Neural progenitor cell (in vitro differentiated cells): ENCODE measurements around the gene SSR3. TPM values are rescaled to one million over a fixed set of nuclear protein-coding genes. Genes with fewer than 3 reads are reported as not detected.

Source experiments
- DNase-seq: peaks from one replicate; pipeline ENCODE4 v3.0.0-alpha.2; 2016; ENCODE audit warnings: low spot score
- H2AFZ ChIP-seq: fragments of 200-600 bp; sonication (generic); replicated peaks from 2 replicates; pipeline ENCODE4 v1.6.1; 2016; ENCODE audit warnings: antibody characterized with exemption
- H3F3A ChIP-seq: fragments of 200-600 bp; sonication (generic); 2 replicates; pipeline ENCODE4 v1.6.1; 2016; ENCODE audit warnings: antibody characterized with exemption, low read depth
- H3K27ac ChIP-seq: fragments of 200-600 bp; sonication (generic); 2 replicates; pipeline ENCODE4 v1.5.1; 2016; ENCODE audit warnings: mild to moderate bottlenecking
- H3K27me3 ChIP-seq: fragments of 200-600 bp; sonication (generic); 2 replicates; pipeline ENCODE4 v1.6.1; 2016; ENCODE audit warnings: mild to moderate bottlenecking, moderate library complexity
- H3K36me3 ChIP-seq: fragments of 200-600 bp; sonication (generic); 2 replicates; pipeline ENCODE4 v1.5.1; 2016
- H3K4me1 ChIP-seq: fragments of 200-600 bp; sonication (generic); 2 replicates; pipeline ENCODE4 v1.6.1; 2016; ENCODE audit warnings: mixed run types
- H3K4me2 ChIP-seq: fragments of 200-600 bp; sonication (generic); 2 replicates; pipeline ENCODE4 v1.6.1; 2016
- H3K4me3 ChIP-seq: fragments of 200-600 bp; sonication (generic); 2 replicates; pipeline ENCODE4 v1.5.1; 2016
- H3K79me2 ChIP-seq: fragments of 200-600 bp; sonication (generic); 2 replicates; pipeline ENCODE4 v1.6.1; 2016; ENCODE audit warnings: low read depth
- H3K9ac ChIP-seq: fragments of 200-600 bp; sonication (generic); 2 replicates; pipeline ENCODE4 v1.6.1; 2016
- H3K9me3 ChIP-seq: fragments of 200-600 bp; sonication (generic); 2 replicates; pipeline ENCODE4 v1.5.1; 2016; ENCODE audit warnings: low read depth
- H4K20me1 ChIP-seq: fragments of 200-600 bp; sonication (generic); 2 replicates; pipeline ENCODE4 v1.6.1; 2016; ENCODE audit warnings: low read depth
- H3K27ac Mint-ChIP-seq: 3 replicates; pipeline ENCODE4 v1.8.0; 2021; ENCODE audit warnings: mixed read lengths
- H3K27me3 Mint-ChIP-seq: 2 replicates; pipeline ENCODE4 v1.8.0; 2022; ENCODE audit warnings: low read depth, mild to moderate bottlenecking, inconsistent platforms, moderate library complexity, mixed read lengths; ENCODE audit not compliant: insufficient read depth
- H3K36me3 Mint-ChIP-seq: 3 replicates; pipeline ENCODE4 v1.8.0; 2021; ENCODE audit warnings: mixed read lengths
- H3K4me1 Mint-ChIP-seq: 3 replicates; pipeline ENCODE4 v1.8.0; 2021; ENCODE audit warnings: mixed read lengths
- H3K4me3 Mint-ChIP-seq: 3 replicates; pipeline ENCODE4 v1.8.0; 2021; ENCODE audit warnings: mild to moderate bottlenecking, moderate library complexity, mixed read lengths
- H3K9me3 Mint-ChIP-seq: 3 replicates; pipeline ENCODE4 v1.8.0; 2020; ENCODE audit warnings: mixed read lengths
- CTCF ChIP-seq: fragments of 200-600 bp; sonication (generic); IDR thresholded peaks from 2 replicates; pipeline ENCODE4 v1.5.1; 2017; ENCODE audit warnings: antibody characterized with exemption, mild to moderate bottlenecking
- EZH2 ChIP-seq: fragments of 200-600 bp; sonication (generic); IDR thresholded peaks from 2 replicates; pipeline ENCODE4 v1.6.1; 2017; ENCODE audit warnings: antibody characterized with exemption, mild to moderate bottlenecking, moderate library complexity
- EZH2phosphoT487 ChIP-seq: fragments of 200-600 bp; sonication (generic); IDR thresholded peaks from 2 replicates; pipeline ENCODE4 v1.6.1; 2017; ENCODE audit warnings: antibody characterized with exemption
- total RNA-seq: library from RNA; depleted of rRNA; stranded (reverse); fragments of >200 nt; gene quantifications from 2 replicates; pipeline ENCODE4 v1.2.3, GENCODE V29; 2015; ENCODE audit warnings: low replicate concordance

Gene SSR3
- total RNA-seq, 1 donor from 2014 or later: 142 TPM

- no peaks in the 10 kb centered on the region for H3K27me3 ChIP-seq
- no peaks in the 10 kb centered on the region for H3F3A ChIP-seq
- H3K36me3 ChIP-seq: no peaks in the 10 kb centered on the region
- no peak for TF ChIP-seq CTCF
- TF ChIP-seq EZH2phosphoT487: no peak
- no peak for TF ChIP-seq EZH2
- H4K20me1 ChIP-seq: peaks cover 16% of the 10 kb centered on the region
- peak overlapping the region; percentile 90 for H3K4me3 ChIP-seq
- no peak overlapping the region for H2AFZ ChIP-seq
- peak overlapping the region; percentile 97 for H3K4me3 Mint-ChIP-seq
- no peak for DNase-seq
- H3K4me1 ChIP-seq: peaks cover 8% of the 10 kb centered on the region
- H3K36me3 Mint-ChIP-seq: peaks cover 17% of the 10 kb centered on the region
- no peaks in the 10 kb centered on the region for H3K9me3 Mint-ChIP-seq
- no peak overlapping the region for H3K27ac Mint-ChIP-seq
- peaks cover 29% of the 10 kb centered on the region for H3K4me1 Mint-ChIP-seq
- no peaks in the 10 kb centered on the region for H3K9me3 ChIP-seq
- H3K27me3 Mint-ChIP-seq: no peaks in the 10 kb centered on the region
- H3K79me2 ChIP-seq: peaks cover 69% of the 10 kb centered on the region
- H3K27ac ChIP-seq: no peak overlapping the region
- H3K4me2 ChIP-seq: peak overlapping the region; percentile 84
- H3K9ac ChIP-seq: no peak overlapping the region
These were observed 1.9 kb downstream of the SSR3 start for GRCh38 chr3:156552973-156553372.

- DNase-seq: no peak
- Histone ChIP-seq H3K27ac (no peak overlapping the region), H3K36me3 (peaks cover 4% of the 10 kb centered on the region), H2AFZ (no peak overlapping the region), H3F3A (no peaks in the 10 kb centered on the region), H3K79me2 (peaks cover 81% of the 10 kb centered on the region), H3K9me3 (no peaks in the 10 kb centered on the region), H3K27me3 (no peaks in the 10 kb centered on the region), H3K4me2 (no peak overlapping the region), H3K4me3 (no peak overlapping the region), H3K9ac (no peak overlapping the region), H4K20me1 (peaks cover 16% of the 10 kb centered on the region), H3K4me1 (peaks cover 8% of the 10 kb centered on the region)
- no peak for TF ChIP-seq EZH2phosphoT487
- TF ChIP-seq CTCF: no peak
- TF ChIP-seq EZH2: no peak
- Mint-ChIP-seq H3K9me3 (no peaks in the 10 kb centered on the region), H3K4me1 (peaks cover 29% of the 10 kb centered on the region), H3K27me3 (no peaks in the 10 kb centered on the region), H3K4me3 (no peak overlapping the region), H3K27ac (no peak overlapping the region), H3K36me3 (peaks cover 25% of the 10 kb centered on the region)
These were observed 3.2 kb downstream of the SSR3 start for GRCh38 chr3:156551746-156552145.

GRCh38 chr3:156551261-156551660 is 3.7 kb downstream of the SSR3 start:
- peaks cover 16% of the 10 kb centered on the region for H4K20me1 ChIP-seq
- H3F3A ChIP-seq: no peaks in the 10 kb centered on the region
- peaks cover 29% of the 10 kb centered on the region for H3K36me3 Mint-ChIP-seq
- H3K27ac ChIP-seq: no peak overlapping the region
- H3K9me3 Mint-ChIP-seq: no peaks in the 10 kb centered on the region
- H3K27me3 Mint-ChIP-seq: no peaks in the 10 kb centered on the region
- peaks cover 86% of the 10 kb centered on the region for H3K79me2 ChIP-seq
- no peak overlapping the region for H3K4me3 Mint-ChIP-seq
- TF ChIP-seq CTCF (no peak), EZH2 (no peak), EZH2phosphoT487 (no peak)
- H3K36me3 ChIP-seq: peaks cover 4% of the 10 kb centered on the region
- peaks cover 8% of the 10 kb centered on the region for H3K4me1 ChIP-seq
- no peaks in the 10 kb centered on the region for H3K27me3 ChIP-seq
- no peak for DNase-seq
- no peak overlapping the region for H2AFZ ChIP-seq
- no peak overlapping the region for H3K4me2 ChIP-seq
- no peak overlapping the region for H3K9ac ChIP-seq
- no peak overlapping the region for H3K4me3 ChIP-seq
- H3K27ac Mint-ChIP-seq: no peak overlapping the region
- H3K4me1 Mint-ChIP-seq: peaks cover 29% of the 10 kb centered on the region
- H3K9me3 ChIP-seq: no peaks in the 10 kb centered on the region
